ENCODE measurements around the gene SMURF1. TPM values are rescaled to one million over a fixed set of nuclear protein-coding genes. Genes with fewer than 3 reads are reported as not detected.
"Not testable (repeated sequence)": the region's sequence is repeated elsewhere in the genome, so short reads cannot be mapped to it uniquely, and the experiment has no call there.

SMURF1 gene
- total RNA-seq, 4 donors from 2014 or later: 23.6 to 35.3 (median 27.8) TPM

DNA sequence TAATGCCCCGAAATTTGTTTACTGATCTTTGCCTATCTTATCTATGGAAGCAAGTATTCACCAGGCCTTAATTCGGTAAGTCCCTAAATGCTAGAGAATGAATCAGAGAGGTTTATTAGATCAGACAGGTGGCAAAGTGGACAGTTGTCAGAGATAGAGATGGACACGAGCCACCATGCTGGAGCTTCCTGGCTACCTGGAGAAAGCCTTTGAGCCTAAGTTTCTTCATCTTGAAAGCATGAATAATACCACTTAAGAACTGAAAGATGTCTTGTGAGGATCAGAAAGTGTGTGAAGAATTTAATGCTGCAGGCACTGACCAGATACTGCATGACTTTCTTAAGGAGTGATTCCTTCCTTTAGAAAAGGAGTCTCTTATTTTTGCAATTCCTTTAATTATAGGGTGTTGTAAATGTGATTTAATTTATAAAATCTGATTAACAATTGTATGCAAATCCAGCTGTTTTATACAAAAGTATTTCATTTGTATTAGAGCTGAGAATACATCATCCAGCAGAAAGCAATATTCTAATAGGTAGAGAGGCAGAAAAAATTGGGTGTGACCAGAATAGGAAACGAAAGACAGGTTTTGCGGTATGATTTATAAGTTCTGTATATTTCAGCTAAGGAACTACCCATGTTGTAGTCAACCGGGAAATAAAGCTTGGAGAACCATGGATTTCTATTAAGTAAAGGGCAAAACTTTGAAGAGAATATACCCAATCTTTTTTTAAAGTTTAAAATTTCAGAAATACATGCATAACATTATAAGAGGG, 82.7 kb downstream of the SMURF1 start:
- TF ChIP-seq, protein P1, sequence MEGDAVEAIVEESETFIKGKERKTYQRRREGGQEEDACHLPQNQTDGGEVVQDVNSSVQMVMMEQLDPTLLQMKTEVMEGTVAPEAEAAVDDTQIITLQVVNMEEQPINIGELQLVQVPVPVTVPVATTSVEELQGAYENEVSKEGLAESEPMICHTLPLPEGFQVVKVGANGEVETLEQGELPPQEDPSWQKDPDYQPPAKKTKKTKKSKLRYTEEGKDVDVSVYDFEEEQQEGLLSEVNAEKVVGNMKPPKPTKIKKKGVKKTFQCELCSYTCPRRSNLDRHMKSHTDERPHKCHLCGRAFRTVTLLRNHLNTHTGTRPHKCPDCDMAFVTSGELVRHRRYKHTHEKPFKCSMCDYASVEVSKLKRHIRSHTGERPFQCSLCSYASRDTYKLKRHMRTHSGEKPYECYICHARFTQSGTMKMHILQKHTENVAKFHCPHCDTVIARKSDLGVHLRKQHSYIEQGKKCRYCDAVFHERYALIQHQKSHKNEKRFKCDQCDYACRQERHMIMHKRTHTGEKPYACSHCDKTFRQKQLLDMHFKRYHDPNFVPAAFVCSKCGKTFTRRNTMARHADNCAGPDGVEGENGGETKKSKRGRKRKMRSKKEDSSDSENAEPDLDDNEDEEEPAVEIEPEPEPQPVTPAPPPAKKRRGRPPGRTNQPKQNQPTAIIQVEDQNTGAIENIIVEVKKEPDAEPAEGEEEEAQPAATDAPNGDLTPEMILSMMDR (IDR thresholded peaks at IDR 0.05): no peak
- ATAC-seq (ENCODE audit: low FRiP score) (no peak), DNase-seq (ENCODE audit: low spot score) (no peak)

DNA sequence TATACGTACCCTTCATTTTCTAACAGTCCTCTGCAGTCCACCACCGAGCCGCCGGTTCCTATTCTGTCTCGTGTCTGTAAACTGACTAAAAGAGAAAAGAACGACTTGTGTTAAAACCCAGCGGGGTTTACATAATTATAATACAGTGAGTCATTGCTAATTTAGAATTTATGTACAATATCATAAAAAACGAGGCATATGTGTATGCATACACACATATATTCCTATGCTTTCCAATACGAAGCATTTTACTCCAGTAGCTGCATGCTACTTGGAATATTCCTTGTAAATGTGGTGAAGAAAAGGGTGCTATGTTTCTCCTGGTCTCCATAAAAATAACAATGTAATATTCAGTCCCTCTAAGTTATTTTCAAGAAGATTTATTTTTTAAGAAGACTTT, 89.1 kb downstream of the SMURF1 start:
- ATAC-seq (ENCODE audit: low FRiP score): no peak
- no peak for DNase-seq (ENCODE audit: low spot score)
- TF ChIP-seq, protein P1 (IDR thresholded peaks at IDR 0.05): no peak

DNA sequence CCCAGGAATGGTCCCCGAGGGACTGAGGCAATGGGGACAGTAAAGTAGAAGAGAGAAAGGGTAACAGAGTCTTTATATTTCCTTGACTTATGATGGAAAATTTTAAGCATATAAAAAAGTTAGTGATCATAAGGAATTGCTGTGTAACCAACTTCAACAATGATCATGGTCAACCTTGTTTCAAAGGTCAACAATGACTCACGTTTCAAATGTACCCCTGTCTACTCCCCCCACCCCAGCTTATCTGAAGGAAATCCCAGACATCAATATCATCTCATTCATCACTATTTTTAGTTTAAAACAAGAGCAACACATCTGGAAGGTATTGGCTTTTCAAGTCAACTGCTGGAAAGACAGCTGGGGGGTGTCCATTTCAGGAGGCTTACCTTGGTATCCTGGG, 92.9 kb downstream of the SMURF1 start:
- TF ChIP-seq, protein P1 (IDR thresholded peaks at IDR 0.05): no peak
- DNase-seq (ENCODE audit: low spot score): no peak
- no peak for ATAC-seq (ENCODE audit: low FRiP score)

DNA sequence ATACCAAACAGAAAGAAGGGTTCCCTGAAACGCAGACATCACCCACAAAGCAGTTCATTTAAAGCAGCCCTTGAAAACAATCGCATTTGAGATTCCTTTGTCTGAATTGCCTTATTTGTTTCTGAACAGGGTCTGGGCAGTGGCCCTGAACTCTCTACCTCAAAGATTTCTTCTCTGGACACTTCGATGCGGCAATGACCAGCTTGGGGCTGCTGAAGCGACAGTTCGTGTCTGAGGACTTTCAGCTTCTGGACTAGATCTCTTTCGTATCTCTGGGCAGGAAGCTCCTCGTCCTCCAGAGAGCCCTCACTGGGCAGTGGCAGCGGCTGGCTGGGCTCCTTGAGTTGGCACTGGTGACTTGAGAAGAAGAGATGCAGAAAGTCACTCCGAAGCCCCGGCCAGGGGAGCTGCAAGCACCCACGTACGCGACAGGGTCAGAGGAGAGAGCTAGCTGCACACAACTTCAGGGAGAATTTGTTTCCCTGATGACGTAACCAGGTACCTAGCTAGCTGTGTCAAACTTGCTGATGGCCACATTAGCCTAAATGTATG, 96.3 kb downstream of the SMURF1 start:
- ATAC-seq (ENCODE audit: low FRiP score) (no peak), DNase-seq (ENCODE audit: low spot score) (no peak)
- TF ChIP-seq, protein P1 (IDR thresholded peaks at IDR 0.05): no peak

DNA sequence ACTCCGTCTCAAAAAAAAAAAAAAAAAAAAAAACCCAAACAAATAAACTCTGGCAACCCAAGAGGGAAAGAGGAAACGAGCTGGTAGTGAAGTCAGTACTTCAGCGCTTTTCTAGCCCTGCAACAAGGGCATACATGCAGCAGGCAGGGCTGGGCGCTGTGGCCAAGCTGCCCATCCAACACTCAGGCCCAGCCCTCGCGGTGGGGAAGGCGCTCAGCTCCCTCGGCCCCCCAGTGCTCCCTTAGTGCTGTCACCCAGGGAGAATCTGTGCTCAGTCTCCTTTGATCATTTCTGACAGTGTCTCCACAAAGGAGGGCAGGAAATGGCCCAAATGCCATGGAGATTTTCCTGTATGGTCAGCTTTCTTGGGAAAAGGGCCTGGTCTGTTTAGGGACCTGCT, 97.2 kb downstream of the SMURF1 start:
- DNase-seq (ENCODE audit: low spot score): no peak
- TF ChIP-seq, protein P1 (IDR thresholded peaks at IDR 0.05): no peak
- no peak for ATAC-seq (ENCODE audit: low FRiP score)

DNA sequence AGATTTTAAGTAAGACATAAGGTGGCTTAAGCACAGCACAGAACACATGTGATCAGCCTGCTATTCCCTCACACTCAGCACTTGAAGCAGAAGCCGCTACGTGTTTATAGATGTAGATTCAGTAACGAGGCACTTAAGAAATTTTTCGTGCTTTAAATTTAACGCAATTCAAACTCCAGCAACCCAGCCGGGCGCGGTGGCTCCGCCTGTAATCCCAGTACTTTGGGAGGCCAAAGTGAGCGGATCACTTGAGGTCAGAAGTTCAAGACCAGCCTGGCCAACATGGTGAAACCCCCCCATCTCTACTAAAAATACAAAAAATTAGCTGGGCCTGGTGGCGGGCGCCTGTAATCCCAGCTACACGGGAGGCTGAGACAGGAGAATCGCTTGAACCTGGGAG, 97.6 kb downstream of the SMURF1 start:
- not testable (repeated sequence) for DNase-seq (ENCODE audit: low spot score); ATAC-seq (ENCODE audit: low FRiP score)

DNA sequence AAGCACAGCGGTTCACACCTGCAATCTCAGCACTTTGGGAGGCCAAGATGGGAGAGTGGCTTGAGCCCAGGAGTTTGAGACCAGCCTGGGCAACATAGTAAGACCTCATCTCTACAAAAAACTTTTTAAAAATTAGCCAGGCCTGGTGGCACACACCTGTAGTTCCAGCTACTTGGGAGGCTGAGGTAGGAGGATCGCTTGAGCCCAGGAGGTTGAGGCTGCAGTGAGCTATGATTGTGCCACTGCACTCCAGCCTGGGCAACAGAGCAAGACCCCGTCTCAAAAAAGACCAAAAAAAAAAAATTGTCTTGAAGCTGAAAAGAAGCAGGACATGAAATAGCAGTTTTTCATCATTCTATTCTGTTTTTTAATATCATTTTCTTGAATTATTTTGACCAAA, 99.0 kb downstream of the SMURF1 start:
- not testable (repeated sequence) for ATAC-seq (ENCODE audit: low FRiP score)

DNA sequence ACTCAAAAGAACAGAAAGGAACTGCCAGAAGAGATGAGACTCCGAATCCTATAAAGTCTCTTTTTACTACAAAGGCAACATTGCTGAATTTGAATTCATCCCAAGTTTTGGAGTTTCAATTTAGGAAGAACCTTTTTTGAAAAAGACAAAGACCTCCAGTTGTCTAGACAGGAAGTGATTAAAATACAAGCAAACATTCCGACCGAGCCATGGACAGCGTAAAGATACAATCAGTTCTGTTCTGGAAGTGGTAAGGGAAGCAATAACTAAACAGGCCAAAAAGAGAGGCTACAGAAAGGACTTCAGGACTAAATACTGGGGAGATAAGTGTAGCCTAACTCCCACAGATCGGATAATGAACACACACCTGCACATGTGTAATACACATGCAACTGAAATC, 101.0 kb downstream of the SMURF1 start:
- no peak for DNase-seq (ENCODE audit: low spot score)
- TF ChIP-seq, protein P1 (IDR thresholded peaks at IDR 0.05): no peak
- ATAC-seq (ENCODE audit: low FRiP score): no peak

More for the DNA sequence above, 99.0 kb downstream of the SMURF1 start:
- not testable (repeated sequence) for DNase-seq (ENCODE audit: low spot score)

Measured in omental fat pad (tissue), 4 donors.